Neural progenitor cell (in vitro differentiated cells): ENCODE results near the gene BCAR1.

Experiments
- EZH2 ChIP-seq: fragments of 200-600 bp; sonication (generic); IDR thresholded peaks from 2 replicates; pipeline ENCODE4 v1.6.1; 2017; ENCODE audit warnings: antibody characterized with exemption, mild to moderate bottlenecking, moderate library complexity
- TF ChIP-seq, protein P1 (sequence below): fragments of 200-600 bp; sonication (generic); IDR thresholded peaks from 2 replicates; pipeline ENCODE4 v1.5.1; 2017; ENCODE audit warnings: antibody characterized with exemption, mild to moderate bottlenecking

DNA sequence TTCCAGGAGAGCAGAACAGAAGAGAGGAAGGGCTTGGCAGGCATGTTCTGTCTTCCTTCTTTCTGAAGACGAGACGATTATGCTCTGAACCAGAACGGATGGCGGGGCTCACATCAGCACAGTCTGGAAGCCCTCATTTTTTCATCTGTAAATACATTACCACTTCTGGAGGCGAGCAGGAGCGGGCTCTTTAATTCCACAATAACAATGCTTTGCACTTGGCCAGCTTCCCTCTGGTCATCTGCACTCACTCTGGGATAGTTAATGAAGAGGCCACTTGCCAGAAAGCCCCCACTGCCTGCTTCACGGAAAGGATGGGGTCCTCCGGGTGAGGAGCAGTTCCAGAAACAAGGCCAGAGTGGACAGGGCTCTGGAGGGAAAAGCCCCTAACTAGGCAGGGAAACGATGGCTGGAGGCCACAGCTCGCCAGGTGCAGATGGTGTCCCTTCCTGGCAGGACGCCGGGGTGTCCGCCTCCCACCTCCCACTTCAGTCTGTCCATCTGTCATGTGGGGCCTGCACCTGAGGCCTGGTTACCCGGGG, 13.1 kb upstream of the BCAR1 start:
- TF ChIP-seq, protein P1, sequence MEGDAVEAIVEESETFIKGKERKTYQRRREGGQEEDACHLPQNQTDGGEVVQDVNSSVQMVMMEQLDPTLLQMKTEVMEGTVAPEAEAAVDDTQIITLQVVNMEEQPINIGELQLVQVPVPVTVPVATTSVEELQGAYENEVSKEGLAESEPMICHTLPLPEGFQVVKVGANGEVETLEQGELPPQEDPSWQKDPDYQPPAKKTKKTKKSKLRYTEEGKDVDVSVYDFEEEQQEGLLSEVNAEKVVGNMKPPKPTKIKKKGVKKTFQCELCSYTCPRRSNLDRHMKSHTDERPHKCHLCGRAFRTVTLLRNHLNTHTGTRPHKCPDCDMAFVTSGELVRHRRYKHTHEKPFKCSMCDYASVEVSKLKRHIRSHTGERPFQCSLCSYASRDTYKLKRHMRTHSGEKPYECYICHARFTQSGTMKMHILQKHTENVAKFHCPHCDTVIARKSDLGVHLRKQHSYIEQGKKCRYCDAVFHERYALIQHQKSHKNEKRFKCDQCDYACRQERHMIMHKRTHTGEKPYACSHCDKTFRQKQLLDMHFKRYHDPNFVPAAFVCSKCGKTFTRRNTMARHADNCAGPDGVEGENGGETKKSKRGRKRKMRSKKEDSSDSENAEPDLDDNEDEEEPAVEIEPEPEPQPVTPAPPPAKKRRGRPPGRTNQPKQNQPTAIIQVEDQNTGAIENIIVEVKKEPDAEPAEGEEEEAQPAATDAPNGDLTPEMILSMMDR, result no peak
- no peak for TF ChIP-seq EZH2
